Right kidney (tissue), 1 donor: ENCODE measurements around the gene FADD.

Experiments used
- DNase-seq: peaks from one replicate; pipeline ENCODE4 v3.0.0-alpha.2; 2016

Gene FADD

DNA sequence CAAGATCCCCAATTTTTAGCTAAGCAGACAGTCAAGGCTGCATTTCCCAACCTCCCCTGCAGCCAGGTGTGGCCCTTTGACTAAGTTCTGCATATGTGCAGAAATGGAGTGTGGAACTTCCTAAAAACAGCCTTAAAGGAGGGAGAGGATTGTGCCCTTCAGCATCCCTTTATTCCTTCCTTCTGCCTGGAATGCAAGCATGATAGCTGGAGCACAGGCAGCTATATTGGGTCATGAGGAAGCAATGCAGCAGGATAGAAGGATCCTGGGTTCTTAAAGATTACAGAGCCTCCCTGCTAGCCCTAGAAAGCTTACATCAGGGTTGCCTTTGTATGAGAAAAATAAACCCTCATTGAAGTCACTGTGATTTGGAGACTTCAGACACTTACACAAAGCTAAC lies 29.9 kb downstream of the FADD start:
- no peak for DNase-seq

DNA sequence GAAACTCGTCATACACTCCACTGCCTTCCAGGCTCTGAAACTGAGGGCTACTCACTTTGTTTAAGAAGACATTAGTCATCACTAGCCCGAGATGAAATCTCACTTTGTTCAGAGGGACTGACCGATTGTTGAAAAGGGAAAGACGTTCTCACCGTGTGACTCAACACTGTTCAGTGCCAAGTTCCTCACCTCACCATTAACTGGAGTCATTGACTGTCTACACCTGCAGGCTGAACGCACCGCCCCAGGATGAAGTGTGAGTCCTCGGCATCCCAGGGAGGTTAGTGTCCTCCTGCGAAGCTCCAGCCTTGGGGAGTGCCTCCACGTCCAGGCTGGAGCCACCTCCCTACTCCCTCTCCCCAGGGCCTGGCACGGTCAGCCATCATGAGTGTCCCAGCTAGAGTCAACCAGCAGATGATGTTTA lies 30.4 kb downstream of the FADD start:
- no peak for DNase-seq

DNA sequence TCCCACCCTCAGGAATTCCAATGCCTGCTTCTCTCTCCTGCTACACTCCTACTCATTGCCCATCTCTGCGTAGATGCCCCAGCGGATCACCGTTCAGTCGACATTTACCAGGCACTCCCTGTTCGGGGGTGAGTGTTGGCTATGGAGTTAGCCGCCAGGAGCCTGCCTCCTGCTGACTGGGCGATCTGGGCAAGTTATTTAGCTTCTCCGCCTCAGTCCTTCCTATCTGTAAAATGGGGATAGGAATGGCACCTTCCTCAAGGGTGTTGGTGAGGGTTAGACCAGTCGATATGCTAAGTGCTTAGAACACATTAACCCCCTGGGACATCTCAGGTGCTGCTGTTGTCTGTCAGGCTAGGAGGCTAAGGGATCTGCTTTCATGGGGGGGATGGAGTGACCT lies 30.9 kb downstream of the FADD start:
- DNase-seq: no peak

DNA sequence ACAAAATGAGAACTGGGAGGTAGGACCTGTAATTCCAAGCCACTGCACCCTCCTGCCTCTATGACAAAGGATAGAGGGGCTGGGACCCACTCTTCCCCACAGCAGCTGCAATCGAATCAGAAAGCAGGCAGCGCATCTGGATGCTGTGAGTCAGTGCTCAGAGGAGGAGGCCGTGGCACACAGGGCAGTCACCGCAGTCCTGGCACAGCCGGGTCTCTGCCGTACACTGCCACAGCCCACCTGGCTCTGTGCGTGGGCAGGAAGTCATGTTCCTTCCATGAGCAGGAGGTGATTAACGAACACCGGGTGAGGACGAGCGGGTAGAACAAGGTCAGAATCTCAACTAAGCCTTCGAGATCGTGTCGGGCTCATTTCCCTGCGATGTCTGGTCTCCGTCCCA lies 37.2 kb downstream of the FADD start:
- no peak for DNase-seq

DNA sequence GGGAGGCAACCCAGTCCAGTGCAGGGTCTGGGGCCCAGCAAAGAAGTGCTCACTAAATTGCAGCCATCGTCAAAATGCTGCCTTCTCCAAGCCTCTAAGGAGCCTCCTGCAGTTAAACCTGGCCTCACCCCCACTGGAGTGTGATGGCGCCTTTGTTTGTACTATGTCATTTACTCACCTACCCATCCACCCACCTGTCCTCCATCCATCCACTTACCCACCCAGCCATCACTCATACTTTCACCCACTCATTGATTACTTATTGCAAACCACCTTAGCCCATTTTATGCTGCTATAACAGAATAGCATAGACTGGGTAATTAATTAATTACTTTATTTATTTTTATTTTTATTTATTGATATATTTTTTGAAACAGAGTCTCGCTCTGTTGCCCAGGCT lies 38.6 kb downstream of the FADD start:
- DNase-seq: no peak

- DNase-seq: no peak
These were observed 39.8 kb downstream of the FADD start for GRCh38 chr11:70242885-70243284.

DNA sequence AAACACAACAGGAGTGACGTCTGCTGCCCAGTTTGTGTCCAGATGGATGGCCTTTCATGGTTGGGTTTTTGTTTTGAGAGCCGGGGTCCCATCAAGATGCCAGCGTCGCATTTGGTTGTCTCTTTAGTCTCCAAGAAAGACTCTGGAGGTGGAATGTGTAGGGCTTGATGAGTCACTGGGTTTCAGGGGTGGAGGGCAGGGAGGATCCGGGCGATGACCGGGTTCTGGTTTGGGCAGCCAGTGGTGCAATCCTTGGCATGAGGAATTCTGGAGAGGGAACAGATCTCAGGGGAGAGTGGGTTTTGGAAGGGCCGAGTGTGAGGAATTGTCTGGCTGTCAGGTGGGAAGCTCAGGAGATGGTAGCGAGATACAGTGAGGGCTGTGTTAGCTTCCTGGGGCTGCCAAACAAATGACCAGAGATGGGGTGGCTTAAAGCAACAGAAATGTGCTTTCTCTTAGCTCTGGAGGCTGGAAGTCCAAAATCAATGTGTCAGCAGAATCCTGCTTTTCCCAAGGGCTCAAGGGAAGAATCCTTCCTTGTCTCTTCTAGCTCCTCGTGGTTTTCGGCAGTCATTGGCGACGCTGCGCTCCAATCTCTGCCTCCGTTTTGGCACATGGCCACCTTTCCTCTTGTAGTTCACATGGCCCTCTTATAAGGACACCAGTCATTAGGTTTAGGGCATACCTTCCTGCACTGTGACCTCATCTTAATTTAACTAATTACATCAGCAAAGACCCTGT lies 41.0 kb downstream of the FADD start:
- no peak for DNase-seq

DNA sequence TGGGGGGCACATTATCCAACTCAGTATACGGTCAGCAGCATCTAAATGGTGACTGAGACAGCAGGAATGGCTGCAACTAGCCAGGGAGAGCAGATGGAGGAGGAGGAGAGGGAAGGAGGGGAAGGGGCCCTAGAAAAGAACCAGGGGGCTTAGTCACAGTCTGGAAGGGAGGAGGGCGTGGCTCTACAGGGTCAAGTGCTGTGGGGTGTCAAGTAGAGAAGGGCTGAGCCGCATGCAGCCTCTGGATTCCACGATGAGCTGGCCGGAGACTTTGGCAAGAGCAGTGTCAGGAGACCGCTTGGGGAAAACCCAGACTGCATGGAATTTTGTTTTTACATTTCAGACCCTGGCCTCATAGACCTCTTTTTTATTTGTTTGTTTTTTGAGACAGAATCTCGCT lies 41.6 kb downstream of the FADD start:
- no peak for DNase-seq

DNA sequence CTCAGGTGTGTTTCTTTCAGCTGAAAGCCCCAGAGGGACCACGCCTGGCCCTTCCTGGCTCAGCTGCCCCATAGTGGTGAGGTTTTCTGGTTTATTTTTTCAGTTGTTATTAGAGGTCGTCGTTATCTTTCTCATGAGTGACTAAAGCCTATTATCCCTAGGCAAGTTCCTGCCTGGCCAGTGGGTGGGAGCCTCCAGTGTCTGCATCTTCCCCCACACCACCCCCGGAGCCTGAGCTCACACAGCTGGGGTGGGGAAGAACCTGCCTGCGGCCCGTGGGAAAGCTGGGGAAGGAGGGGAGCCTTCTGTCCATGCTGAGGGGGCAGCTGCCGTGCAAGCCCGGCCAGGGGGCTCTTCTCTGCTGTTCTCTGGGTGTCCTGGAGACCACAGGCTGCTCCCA lies 43.1 kb downstream of the FADD start:
- no peak for DNase-seq

DNA sequence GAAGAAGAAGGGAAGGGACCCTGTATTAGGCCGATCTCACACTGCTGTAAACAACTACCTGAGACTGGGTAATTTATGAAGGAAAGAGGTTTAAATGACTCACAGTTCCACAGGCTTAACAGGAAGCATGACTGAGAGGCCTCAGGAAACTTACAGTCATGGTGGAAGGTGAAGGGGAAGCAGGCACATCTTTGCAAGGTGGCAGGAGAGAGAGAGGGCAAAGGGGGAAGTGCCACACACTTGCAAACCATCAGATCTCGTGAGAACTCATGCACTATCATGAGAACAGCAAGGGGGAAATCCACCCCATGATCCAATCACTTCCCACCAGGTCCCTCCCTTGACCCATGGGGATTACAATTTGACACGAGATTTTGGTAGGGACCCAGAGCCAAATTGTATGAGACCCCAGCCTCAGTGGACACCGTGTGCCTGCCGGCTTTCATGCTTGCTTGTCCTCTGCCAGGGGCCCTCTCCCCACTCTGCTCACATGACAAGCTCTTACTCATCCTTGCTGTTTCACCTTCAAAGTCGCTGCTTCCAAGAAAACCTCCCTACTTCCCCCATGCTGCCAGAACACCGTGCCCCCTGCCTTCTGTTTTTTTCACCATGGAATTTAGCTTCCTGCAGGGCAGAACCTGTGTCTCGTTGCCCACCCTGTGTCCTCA lies 44.1 kb downstream of the FADD start:
- no peak for DNase-seq

- DNase-seq: no peak
These were observed 44.6 kb downstream of the FADD start for GRCh38 chr11:70247710-70248072.

- no peak for DNase-seq
These were observed 48.0 kb downstream of the FADD start for GRCh38 chr11:70250876-70251658.

- DNase-seq: no peak
These were observed 48.7 kb downstream of the FADD start for GRCh38 chr11:70251659-70252321.

DNA sequence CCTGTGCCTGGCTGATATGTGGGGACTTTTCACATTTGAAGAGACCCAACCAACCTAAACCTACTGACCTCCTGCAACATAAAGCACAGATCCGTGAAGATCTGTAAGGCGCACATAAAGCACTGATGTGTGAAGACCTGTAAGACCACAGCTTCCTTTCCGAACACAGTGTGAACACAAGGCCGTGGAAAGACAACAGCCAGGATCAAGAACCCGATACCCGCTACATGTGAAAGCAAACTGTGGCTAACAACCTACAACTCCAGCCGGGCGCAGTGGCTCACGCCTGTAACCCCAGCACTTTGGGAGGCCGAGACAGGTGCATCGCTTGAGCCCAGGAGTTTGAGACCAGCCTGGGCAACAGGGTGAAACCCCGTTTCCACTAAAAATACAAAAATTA lies 49.7 kb downstream of the FADD start:
- DNase-seq: no peak

GRCh38 chr11:70255477-70256116 lies 52.5 kb downstream of the FADD start:
- no peak for DNase-seq
